GM23338 (cell line): Measurements from ENCODE around the gene EPHB1. TPM values are rescaled to one million over a fixed set of nuclear protein-coding genes. Genes with fewer than 3 reads are reported as not detected.

ENCODE experiments used
- ATAC-seq: fragments of 200-7000 bp; cut with Tn5 transposase; 3 replicates; pipeline ENCODE4 v1.9.1; 2020
- DNase-seq: peaks from one replicate; pipeline ENCODE4 v3.0.0-alpha.2; 2015; ENCODE audit warnings: low spot score
- H2AFZ ChIP-seq: fragments of 200-600 bp; sonication (generic); 2 replicates; pipeline ENCODE4 v1.8.0; 2016; ENCODE audit warnings: antibody characterized with exemption, mild to moderate bottlenecking, moderate library complexity
- H3F3A ChIP-seq: fragments of 200-600 bp; sonication (generic); replicated peaks from 2 replicates; pipeline ENCODE4 v1.8.0; 2017; ENCODE audit warnings: antibody characterized with exemption, mixed run types, low read depth
- H3K27ac ChIP-seq: fragments of 200-600 bp; sonication (generic); 2 replicates; pipeline ENCODE4 v1.6.1; 2016; ENCODE audit warnings: low read depth
- H3K27me3 ChIP-seq: fragments of 200-600 bp; sonication (generic); 2 replicates; pipeline ENCODE4 v1.8.0; 2016; ENCODE audit warnings: mild to moderate bottlenecking, mixed run types, moderate library complexity; ENCODE audit not compliant: insufficient read depth
- H3K36me3 ChIP-seq: fragments of 200-600 bp; sonication (generic); 2 replicates; pipeline ENCODE4 v1.8.0; 2016; ENCODE audit warnings: mild to moderate bottlenecking; ENCODE audit not compliant: insufficient read depth
- H3K4me1 ChIP-seq: fragments of 200-600 bp; sonication (generic); 2 replicates; pipeline ENCODE4 v1.8.0; 2016; ENCODE audit warnings: mild to moderate bottlenecking, moderate library complexity; ENCODE audit not compliant: insufficient read depth
- H3K4me2 ChIP-seq: fragments of 200-600 bp; sonication (generic); 2 replicates; pipeline ENCODE4 v1.7.1; 2017; ENCODE audit warnings: mixed run types
- H3K4me3 ChIP-seq: fragments of 200-600 bp; sonication (generic); 2 replicates; pipeline ENCODE4 v1.6.1; 2016; ENCODE audit warnings: mixed run types
- H3K79me2 ChIP-seq: fragments of 200-600 bp; sonication (generic); replicated peaks from 2 replicates; pipeline ENCODE4 v1.8.0; 2017; ENCODE audit warnings: mild to moderate bottlenecking; ENCODE audit not compliant: insufficient read depth
- H3K9me2 ChIP-seq: fragments of 200-600 bp; sonication (generic); 2 replicates; pipeline ENCODE4 v1.8.0; 2017; ENCODE audit not compliant: insufficient read depth
- H4K20me1 ChIP-seq: fragments of 200-600 bp; sonication (generic); replicated peaks from 2 replicates; pipeline ENCODE4 v1.8.0; 2017; ENCODE audit warnings: mild to moderate bottlenecking; ENCODE audit not compliant: insufficient read depth
- H3K27ac Mint-ChIP-seq: 2 replicates; pipeline ENCODE4 v1.8.0; 2020; ENCODE audit warnings: inconsistent platforms, mild to moderate bottlenecking, moderate library complexity, mixed read lengths
- H3K27me3 Mint-ChIP-seq: 3 replicates; pipeline ENCODE4 v1.8.0; 2022; ENCODE audit warnings: low read depth, mild to moderate bottlenecking, moderate library complexity, mixed read lengths, inconsistent platforms; ENCODE audit not compliant: insufficient read depth, poor library complexity
- H3K36me3 Mint-ChIP-seq: 3 replicates; pipeline ENCODE4 v1.8.0; 2021; ENCODE audit warnings: low read depth, mild to moderate bottlenecking, inconsistent platforms, moderate library complexity, mixed read lengths
- H3K4me1 Mint-ChIP-seq: 3 replicates; pipeline ENCODE4 v1.8.0; 2020; ENCODE audit warnings: mild to moderate bottlenecking, inconsistent platforms, mixed read lengths
- H3K4me3 Mint-ChIP-seq: 3 replicates; pipeline ENCODE4 v1.8.0; 2021; ENCODE audit warnings: moderate library complexity, mild to moderate bottlenecking, inconsistent platforms, mixed read lengths
- H3K9me3 Mint-ChIP-seq: 3 replicates; pipeline ENCODE4 v1.8.0; 2020; ENCODE audit warnings: moderate library complexity, mild to moderate bottlenecking, inconsistent platforms, mixed read lengths
- EZH2 ChIP-seq: fragments of 200-600 bp; sonication (generic); IDR thresholded peaks from one replicate; pipeline ENCODE4 v1.8.0; 2017; ENCODE audit warnings: antibody characterized with exemption, mild to moderate bottlenecking, low read depth; ENCODE audit not compliant: unreplicated experiment
- EZH2phosphoT487 ChIP-seq: fragments of 200-600 bp; sonication (generic); IDR thresholded peaks from one replicate; pipeline ENCODE4 v1.8.1; 2018; ENCODE audit warnings: antibody characterized with exemption; ENCODE audit not compliant: unreplicated experiment
- JUNB ChIP-seq: IDR thresholded peaks from one replicate; pipeline ENCODE4 v1.6.1; 2016; ENCODE audit warnings: antibody characterized with exemption; ENCODE audit not compliant: unreplicated experiment
- POLR2AphosphoS5 ChIP-seq: IDR thresholded peaks from 2 replicates; pipeline ENCODE4 v1.6.1; 2016; ENCODE audit warnings: antibody characterized with exemption, low read depth
- STAT1 ChIP-seq: IDR thresholded peaks from one replicate; pipeline ENCODE4 v1.6.1; 2016; ENCODE audit warnings: antibody characterized with exemption; ENCODE audit not compliant: unreplicated experiment
- ZNF114 ChIP-seq: fragments of 250-450 bp; sonication (Bioruptor Pico); IDR thresholded peaks from 2 replicates; pipeline ENCODE4 v1.5.0; 2020; ENCODE audit warnings: mild to moderate bottlenecking, moderate library complexity
- ZNF331 ChIP-seq: fragments of 250-450 bp; sonication (Bioruptor Pico); IDR thresholded peaks from 2 replicates; pipeline ENCODE4 v1.5.0; 2020; ENCODE audit warnings: low read depth, mild to moderate bottlenecking, moderate library complexity
- polyA plus RNA-seq: library from polyadenylated mRNA; unstranded; fragments of >200 nt; fragmentation: Nextera tagmentation; extraction: Ambion mirVana; gene quantifications from 2 replicates; pipeline ENCODE4 v1.2.1, GENCODE V29; 2016
- total RNA-seq: library from RNA; depleted of rRNA; stranded (reverse); fragments of >200 nt; shearing (Covaris generic); gene quantifications from 2 replicates; pipeline ENCODE4 v1.2.3, GENCODE V29; 2014
- TF ChIP-seq, protein P1 (sequence below): fragments of 250-450 bp; sonication (Bioruptor Pico); IDR thresholded peaks from 2 replicates; pipeline ENCODE4 v1.5.0; 2020; ENCODE audit warnings: mild to moderate bottlenecking, moderate library complexity
- TF ChIP-seq, protein P2 (sequence below), 2 experiments: fragments of 200-600 bp in 1 of 2; sonication (generic) in 1 of 2; conservative IDR thresholded peaks; 2 replicates each; pipeline versions ENCODE4 v1.5.1 to v1.6.1; 2016 to 2017; ENCODE audit warnings: antibody characterized with exemption in 2 of 2, low read depth in 2 of 2, mild to moderate bottlenecking in 2 of 2, moderate library complexity in 1 of 2
- TF ChIP-seq, protein P3 (sequence below): IDR thresholded peaks from 2 replicates; pipeline ENCODE4 v1.6.1; 2016; ENCODE audit warnings: antibody characterized with exemption
- TF ChIP-seq, protein P4 (sequence below): IDR thresholded peaks from one replicate; pipeline ENCODE4 v1.6.1; 2018; ENCODE audit warnings: antibody characterized with exemption; ENCODE audit not compliant: unreplicated experiment

Gene EPHB1
- total and polyA plus RNA-seq, 2 experiments from 2014 or later = 2.7 to 5.2 TPM

DNA sequence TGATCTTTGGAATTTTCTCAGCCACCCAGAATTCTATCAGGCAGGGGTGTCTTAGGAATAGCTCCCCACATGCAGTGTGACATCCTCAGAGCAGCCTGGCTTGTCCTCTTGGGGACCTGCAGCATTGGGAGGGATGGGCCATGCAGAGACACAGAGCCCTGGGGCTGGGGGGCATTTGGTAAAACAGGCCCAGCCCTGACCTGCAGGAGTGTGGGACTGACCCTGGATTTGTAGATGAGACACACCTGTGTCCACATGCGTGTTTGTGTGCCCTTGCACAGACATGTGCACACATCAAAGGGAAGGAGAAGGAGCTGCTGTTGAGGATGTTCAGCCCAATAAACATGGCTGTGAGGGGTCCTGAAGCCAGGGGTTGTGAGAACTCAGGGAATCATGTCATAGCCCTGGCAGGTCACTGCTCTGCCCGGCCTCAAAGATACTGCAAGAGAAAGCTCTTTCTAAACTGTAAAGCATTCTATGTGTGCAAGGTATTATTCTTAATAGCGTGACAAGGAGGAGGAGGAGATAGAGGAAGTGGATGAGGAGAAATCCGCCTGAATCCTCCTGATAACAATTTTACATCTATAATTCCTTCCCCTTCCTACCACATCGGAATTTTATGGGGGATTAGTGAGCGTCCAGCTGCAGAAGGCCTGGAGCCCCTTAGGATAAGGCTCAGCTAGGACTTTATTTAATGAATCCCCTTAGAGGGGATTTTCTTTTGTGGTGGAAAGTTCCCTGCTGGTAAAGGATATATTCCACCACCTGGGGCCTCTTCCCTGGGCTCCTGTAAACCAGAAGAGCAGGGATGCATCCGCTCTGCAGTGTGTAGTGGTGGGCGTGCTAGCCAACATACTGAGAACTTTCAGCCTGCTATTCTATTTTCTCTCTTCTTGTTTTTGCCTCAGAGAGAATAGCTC lies 245.5 kb downstream of the EPHB1 start:
- Histone ChIP-seq H3K36me3 (no peaks in the 10 kb centered on the region), H3K27ac (no peak overlapping the region), H3K79me2 (no peaks in the 10 kb centered on the region), H3K4me1 (no peaks in the 10 kb centered on the region), H3K9me2 (peaks cover 7% of the 10 kb centered on the region; the same call in 1 of the 2 replicates), H3K27me3 (no peaks in the 10 kb centered on the region), H3K4me3 (no peak overlapping the region), H2AFZ (no peak overlapping the region), H3F3A (no peaks in the 10 kb centered on the region), H3K4me2 (no peak overlapping the region), H4K20me1 (no peaks in the 10 kb centered on the region)
- no peak for TF ChIP-seq ZNF331 (CRISPR knock-in tag)
- TF ChIP-seq, protein P1, sequence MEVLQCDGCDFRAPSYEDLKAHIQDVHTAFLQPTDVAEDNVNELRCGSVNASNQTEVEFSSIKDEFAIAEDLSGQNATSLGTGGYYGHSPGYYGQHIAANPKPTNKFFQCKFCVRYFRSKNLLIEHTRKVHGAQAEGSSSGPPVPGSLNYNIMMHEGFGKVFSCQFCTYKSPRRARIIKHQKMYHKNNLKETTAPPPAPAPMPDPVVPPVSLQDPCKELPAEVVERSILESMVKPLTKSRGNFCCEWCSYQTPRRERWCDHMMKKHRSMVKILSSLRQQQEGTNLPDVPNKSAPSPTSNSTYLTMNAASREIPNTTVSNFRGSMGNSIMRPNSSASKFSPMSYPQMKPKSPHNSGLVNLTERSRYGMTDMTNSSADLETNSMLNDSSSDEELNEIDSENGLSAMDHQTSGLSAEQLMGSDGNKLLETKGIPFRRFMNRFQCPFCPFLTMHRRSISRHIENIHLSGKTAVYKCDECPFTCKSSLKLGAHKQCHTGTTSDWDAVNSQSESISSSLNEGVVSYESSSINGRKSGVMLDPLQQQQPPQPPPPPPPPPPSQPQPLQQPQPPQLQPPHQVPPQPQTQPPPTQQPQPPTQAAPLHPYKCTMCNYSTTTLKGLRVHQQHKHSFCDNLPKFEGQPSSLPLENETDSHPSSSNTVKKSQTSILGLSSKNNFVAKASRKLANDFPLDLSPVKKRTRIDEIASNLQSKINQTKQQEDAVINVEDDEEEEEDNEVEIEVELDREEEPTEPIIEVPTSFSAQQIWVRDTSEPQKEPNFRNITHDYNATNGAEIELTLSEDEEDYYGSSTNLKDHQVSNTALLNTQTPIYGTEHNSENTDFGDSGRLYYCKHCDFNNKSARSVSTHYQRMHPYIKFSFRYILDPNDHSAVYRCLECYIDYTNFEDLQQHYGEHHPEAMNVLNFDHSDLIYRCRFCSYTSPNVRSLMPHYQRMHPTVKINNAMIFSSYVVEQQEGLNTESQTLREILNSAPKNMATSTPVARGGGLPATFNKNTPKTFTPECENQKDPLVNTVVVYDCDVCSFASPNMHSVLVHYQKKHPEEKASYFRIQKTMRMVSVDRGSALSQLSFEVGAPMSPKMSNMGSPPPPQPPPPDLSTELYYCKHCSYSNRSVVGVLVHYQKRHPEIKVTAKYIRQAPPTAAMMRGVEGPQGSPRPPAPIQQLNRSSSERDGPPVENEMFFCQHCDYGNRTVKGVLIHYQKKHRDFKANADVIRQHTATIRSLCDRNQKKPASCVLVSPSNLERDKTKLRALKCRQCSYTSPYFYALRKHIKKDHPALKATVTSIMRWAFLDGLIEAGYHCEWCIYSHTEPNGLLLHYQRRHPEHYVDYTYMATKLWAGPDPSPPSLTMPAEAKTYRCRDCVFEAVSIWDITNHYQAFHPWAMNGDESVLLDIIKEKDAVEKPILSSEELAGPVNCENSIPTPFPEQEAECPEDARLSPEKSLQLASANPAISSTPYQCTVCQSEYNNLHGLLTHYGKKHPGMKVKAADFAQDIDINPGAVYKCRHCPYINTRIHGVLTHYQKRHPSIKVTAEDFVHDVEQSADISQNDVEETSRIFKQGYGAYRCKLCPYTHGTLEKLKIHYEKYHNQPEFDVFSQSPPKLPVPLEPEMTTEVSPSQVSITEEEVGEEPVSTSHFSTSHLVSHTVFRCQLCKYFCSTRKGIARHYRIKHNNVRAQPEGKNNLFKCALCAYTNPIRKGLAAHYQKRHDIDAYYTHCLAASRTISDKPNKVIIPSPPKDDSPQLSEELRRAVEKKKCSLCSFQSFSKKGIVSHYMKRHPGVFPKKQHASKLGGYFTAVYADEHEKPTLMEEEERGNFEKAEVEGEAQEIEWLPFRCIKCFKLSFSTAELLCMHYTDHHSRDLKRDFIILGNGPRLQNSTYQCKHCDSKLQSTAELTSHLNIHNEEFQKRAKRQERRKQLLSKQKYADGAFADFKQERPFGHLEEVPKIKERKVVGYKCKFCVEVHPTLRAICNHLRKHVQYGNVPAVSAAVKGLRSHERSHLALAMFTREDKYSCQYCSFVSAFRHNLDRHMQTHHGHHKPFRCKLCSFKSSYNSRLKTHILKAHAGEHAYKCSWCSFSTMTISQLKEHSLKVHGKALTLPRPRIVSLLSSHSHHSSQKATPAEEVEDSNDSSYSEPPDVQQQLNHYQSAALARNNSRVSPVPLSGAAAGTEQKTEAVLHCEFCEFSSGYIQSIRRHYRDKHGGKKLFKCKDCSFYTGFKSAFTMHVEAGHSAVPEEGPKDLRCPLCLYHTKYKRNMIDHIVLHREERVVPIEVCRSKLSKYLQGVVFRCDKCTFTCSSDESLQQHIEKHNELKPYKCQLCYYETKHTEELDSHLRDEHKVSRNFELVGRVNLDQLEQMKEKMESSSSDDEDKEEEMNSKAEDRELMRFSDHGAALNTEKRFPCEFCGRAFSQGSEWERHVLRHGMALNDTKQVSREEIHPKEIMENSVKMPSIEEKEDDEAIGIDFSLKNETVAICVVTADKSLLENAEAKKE = no peak
- no peak for TF ChIP-seq EZH2
- no peak for TF ChIP-seq JUNB
- TF ChIP-seq STAT1 = no peak
- TF ChIP-seq ZNF114 (CRISPR knock-in tag) = no peak
- no peak for TF ChIP-seq EZH2phosphoT487
- TF ChIP-seq, protein P2, sequence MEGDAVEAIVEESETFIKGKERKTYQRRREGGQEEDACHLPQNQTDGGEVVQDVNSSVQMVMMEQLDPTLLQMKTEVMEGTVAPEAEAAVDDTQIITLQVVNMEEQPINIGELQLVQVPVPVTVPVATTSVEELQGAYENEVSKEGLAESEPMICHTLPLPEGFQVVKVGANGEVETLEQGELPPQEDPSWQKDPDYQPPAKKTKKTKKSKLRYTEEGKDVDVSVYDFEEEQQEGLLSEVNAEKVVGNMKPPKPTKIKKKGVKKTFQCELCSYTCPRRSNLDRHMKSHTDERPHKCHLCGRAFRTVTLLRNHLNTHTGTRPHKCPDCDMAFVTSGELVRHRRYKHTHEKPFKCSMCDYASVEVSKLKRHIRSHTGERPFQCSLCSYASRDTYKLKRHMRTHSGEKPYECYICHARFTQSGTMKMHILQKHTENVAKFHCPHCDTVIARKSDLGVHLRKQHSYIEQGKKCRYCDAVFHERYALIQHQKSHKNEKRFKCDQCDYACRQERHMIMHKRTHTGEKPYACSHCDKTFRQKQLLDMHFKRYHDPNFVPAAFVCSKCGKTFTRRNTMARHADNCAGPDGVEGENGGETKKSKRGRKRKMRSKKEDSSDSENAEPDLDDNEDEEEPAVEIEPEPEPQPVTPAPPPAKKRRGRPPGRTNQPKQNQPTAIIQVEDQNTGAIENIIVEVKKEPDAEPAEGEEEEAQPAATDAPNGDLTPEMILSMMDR (conservative IDR thresholded peaks at IDR 0.05; ENCODE audit: low read depth in 2 of 2) = no peak
- no peak for TF ChIP-seq POLR2AphosphoS5
- TF ChIP-seq, protein P3, sequence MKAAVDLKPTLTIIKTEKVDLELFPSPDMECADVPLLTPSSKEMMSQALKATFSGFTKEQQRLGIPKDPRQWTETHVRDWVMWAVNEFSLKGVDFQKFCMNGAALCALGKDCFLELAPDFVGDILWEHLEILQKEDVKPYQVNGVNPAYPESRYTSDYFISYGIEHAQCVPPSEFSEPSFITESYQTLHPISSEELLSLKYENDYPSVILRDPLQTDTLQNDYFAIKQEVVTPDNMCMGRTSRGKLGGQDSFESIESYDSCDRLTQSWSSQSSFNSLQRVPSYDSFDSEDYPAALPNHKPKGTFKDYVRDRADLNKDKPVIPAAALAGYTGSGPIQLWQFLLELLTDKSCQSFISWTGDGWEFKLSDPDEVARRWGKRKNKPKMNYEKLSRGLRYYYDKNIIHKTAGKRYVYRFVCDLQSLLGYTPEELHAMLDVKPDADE = no peak
- TF ChIP-seq, protein P4, sequence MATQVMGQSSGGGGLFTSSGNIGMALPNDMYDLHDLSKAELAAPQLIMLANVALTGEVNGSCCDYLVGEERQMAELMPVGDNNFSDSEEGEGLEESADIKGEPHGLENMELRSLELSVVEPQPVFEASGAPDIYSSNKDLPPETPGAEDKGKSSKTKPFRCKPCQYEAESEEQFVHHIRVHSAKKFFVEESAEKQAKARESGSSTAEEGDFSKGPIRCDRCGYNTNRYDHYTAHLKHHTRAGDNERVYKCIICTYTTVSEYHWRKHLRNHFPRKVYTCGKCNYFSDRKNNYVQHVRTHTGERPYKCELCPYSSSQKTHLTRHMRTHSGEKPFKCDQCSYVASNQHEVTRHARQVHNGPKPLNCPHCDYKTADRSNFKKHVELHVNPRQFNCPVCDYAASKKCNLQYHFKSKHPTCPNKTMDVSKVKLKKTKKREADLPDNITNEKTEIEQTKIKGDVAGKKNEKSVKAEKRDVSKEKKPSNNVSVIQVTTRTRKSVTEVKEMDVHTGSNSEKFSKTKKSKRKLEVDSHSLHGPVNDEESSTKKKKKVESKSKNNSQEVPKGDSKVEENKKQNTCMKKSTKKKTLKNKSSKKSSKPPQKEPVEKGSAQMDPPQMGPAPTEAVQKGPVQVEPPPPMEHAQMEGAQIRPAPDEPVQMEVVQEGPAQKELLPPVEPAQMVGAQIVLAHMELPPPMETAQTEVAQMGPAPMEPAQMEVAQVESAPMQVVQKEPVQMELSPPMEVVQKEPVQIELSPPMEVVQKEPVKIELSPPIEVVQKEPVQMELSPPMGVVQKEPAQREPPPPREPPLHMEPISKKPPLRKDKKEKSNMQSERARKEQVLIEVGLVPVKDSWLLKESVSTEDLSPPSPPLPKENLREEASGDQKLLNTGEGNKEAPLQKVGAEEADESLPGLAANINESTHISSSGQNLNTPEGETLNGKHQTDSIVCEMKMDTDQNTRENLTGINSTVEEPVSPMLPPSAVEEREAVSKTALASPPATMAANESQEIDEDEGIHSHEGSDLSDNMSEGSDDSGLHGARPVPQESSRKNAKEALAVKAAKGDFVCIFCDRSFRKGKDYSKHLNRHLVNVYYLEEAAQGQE = no peak
- DNase-seq = no peak
- no peaks in the 10 kb centered on the region for H3K27me3 Mint-ChIP-seq
- no peak overlapping the region for H3K27ac Mint-ChIP-seq
- no peak overlapping the region for H3K4me3 Mint-ChIP-seq
- peak; percentile 42; the same call in 1 of the 3 replicates for ATAC-seq
- H3K4me1 Mint-ChIP-seq = peaks cover 10% of the 10 kb centered on the region; the same call in 2 of the 3 replicates
- H3K9me3 Mint-ChIP-seq = no peaks in the 10 kb centered on the region
- no peaks in the 10 kb centered on the region for H3K36me3 Mint-ChIP-seq
